GM19467 (cell line): Measurements from ENCODE around the gene ANKRD2.

Experiments
- ATAC-seq: cut with Tn5 transposase; IDR thresholded peaks from one replicate; pipeline ENCODE4 v1.9.1; 2021; ENCODE audit warnings: mild to moderate bottlenecking, moderate library complexity; ENCODE audit not compliant: unreplicated experiment

The ANKRD2 gene

GRCh38 chr10:97590748-97591495, 18.3 kb downstream of the ANKRD2 start:
- ATAC-seq: no peak

- ATAC-seq: no peak
Measured at GRCh38 chr10:97593421-97593820, 20.8 kb downstream of the ANKRD2 start.

- no peak for ATAC-seq
Measured at GRCh38 chr10:97596101-97597082, 23.8 kb downstream of the ANKRD2 start.

- no peak for ATAC-seq
Measured at GRCh38 chr10:97597778-97598177, 25.2 kb downstream of the ANKRD2 start.

- ATAC-seq: no peak
Measured at GRCh38 chr10:97598407-97599271, 26.1 kb downstream of the ANKRD2 start.

- no peak for ATAC-seq
Measured at GRCh38 chr10:97599272-97599619, 26.7 kb downstream of the ANKRD2 start.

GRCh38 chr10:97600616-97601015, 28.0 kb downstream of the ANKRD2 start:
- no peak for ATAC-seq

- ATAC-seq: no peak
Measured at GRCh38 chr10:97601268-97602215, 29.0 kb downstream of the ANKRD2 start.

GRCh38 chr10:97607095-97607636, 34.6 kb downstream of the ANKRD2 start:
- ATAC-seq: no peak

GRCh38 chr10:97608991-97609561, 36.5 kb downstream of the ANKRD2 start:
- no peak for ATAC-seq

- ATAC-seq: no peak
Measured at GRCh38 chr10:97611473-97611872, 38.9 kb downstream of the ANKRD2 start.

GRCh38 chr10:97612386-97612785, 39.8 kb downstream of the ANKRD2 start:
- ATAC-seq: no peak

- ATAC-seq: no peak
Measured at GRCh38 chr10:97618285-97618684, 45.7 kb downstream of the ANKRD2 start.

GRCh38 chr10:97618733-97619132, 46.2 kb downstream of the ANKRD2 start:
- no peak for ATAC-seq

GRCh38 chr10:97623277-97623676, 50.7 kb downstream of the ANKRD2 start:
- ATAC-seq: no peak

- no peak for ATAC-seq
Measured at GRCh38 chr10:97627731-97628130, 55.2 kb downstream of the ANKRD2 start.

GRCh38 chr10:97628228-97628627, 55.6 kb downstream of the ANKRD2 start:
- no peak for ATAC-seq

GRCh38 chr10:97629289-97629688, 56.7 kb downstream of the ANKRD2 start:
- ATAC-seq: no peak

GRCh38 chr10:97631098-97631497, 58.5 kb downstream of the ANKRD2 start:
- ATAC-seq: no peak
